Sigmoid colon (tissue), 7 donors: ENCODE results near the gene PRKD1. TPM values are rescaled to one million over a fixed set of nuclear protein-coding genes. Genes with fewer than 3 reads are reported as not detected.

Source experiments
- DNase-seq: peaks from one replicate; pipeline ENCODE4 v3.0.0-alpha.2; 2019
- H3K27ac ChIP-seq, 4 donors: fragments of 200-600 bp; sonication (generic); one replicate each; pipeline ENCODE4 v1.5.1; 2016 to 2019; ENCODE audit warnings: mild to moderate bottlenecking in 1 of 4
- H3K27me3 ChIP-seq, 3 donors: fragments of 200-600 bp; sonication (generic); one replicate each; pipeline ENCODE4 v1.5.1; 2019; ENCODE audit warnings: mild to moderate bottlenecking in 1 of 3
- H3K36me3 ChIP-seq, 4 donors: fragments of 200-600 bp; sonication (generic); one replicate each; pipeline ENCODE4 v1.5.1; 2016 to 2019
- H3K4me1 ChIP-seq, 4 donors: fragments of 200-600 bp; sonication (generic); one replicate each; pipeline ENCODE4 v1.5.1; 2017 to 2019
- H3K4me3 ChIP-seq, 4 donors: fragments of 200-600 bp; sonication (generic); one replicate each; pipeline ENCODE4 v1.5.1; 2017 to 2019; ENCODE audit warnings: mild to moderate bottlenecking in 2 of 4, moderate library complexity in 1 of 4
- H3K9me3 ChIP-seq, 4 donors: fragments of 200-600 bp in 3 of 4; sonication (generic) in 3 of 4; one replicate each; pipeline versions ENCODE4 v1.5.1 to v1.6.1; 2013 to 2019
- CTCF ChIP-seq, 4 experiments: fragments of 450-650 bp in 3 of 4; fragments of 200-600 bp in 1 of 4; IDR thresholded peaks; one replicate each; pipeline ENCODE4 v1.5.1; 2016 to 2019; ENCODE audit warnings: antibody characterized with exemption in 4 of 4, mild to moderate bottlenecking in 3 of 4, moderate library complexity in 2 of 4
- EP300 ChIP-seq, 4 donors: sonication (generic); formaldehyde crosslinking; IDR thresholded peaks; one replicate each; pipeline ENCODE4 v1.6.1; 2017; ENCODE audit warnings: antibody characterized with exemption in 4 of 4
- POLR2A ChIP-seq, 2 donors: fragments of 450-650 bp; IDR thresholded peaks; one replicate each; pipeline ENCODE4 v1.6.1; 2016; ENCODE audit warnings: antibody characterized with exemption in 2 of 2, mild to moderate bottlenecking in 2 of 2, moderate library complexity in 2 of 2
- POLR2AphosphoS5 ChIP-seq, 4 donors: sonication (generic); formaldehyde crosslinking; IDR thresholded peaks; one replicate each; pipeline ENCODE4 v1.6.1; 2017; ENCODE audit warnings: antibody characterized with exemption in 4 of 4
- WGBS, 2 donors: extraction: QIAGEN DNeasy Blood & Tissue Kit; methylation state at CpG; one replicate each; pipeline ENCODE4 v1.1.7; 2013; 5-methylcytosine and 5-hydroxymethylcytosine counted together
- intact Hi-C: fragments of 100-400 bp; cut with DNase I; formaldehyde crosslinking; loops from one replicate; pipeline ENCODE4 v1.15.1; 2023
- polyA plus RNA-seq, 3 donors: library from polyadenylated mRNA; stranded (reverse); fragments of 200-250 nt; gene quantifications; one replicate each; pipeline ENCODE4 v1.2.3, GENCODE V29; 2013
- total RNA-seq, 4 donors: library from RNA; depleted of rRNA; stranded (reverse); fragments of >200 nt; gene quantifications; one replicate each; pipeline ENCODE4 v1.1.0, GENCODE V29; 2016
- donor health status: healthy with polysubstance abuse.
- donor health status: Bipolar disorder and iron deficiency.
- donor health status: healthy.

The PRKD1 gene
- total and polyA plus RNA-seq, 7 donors, result 0.46 to 27.1 (median 14.5) TPM

- no peak overlapping the region for H3K27ac ChIP-seq
- H3K4me3 ChIP-seq, result no peak overlapping the region
- no peaks in the 10 kb centered on the region for H3K27me3 ChIP-seq
- 14 to 67% methylated on average over 4 of the region's 4 CpGs for WGBS, 2 donors
- H3K36me3 ChIP-seq, result no peaks in the 10 kb centered on the region
- intact Hi-C loops, result no loop called here
- H3K9me3 ChIP-seq, result no peaks in the 10 kb centered on the region
- H3K4me1 ChIP-seq, result no peaks in the 10 kb centered on the region
- TF ChIP-seq POLR2A (IDR thresholded peaks at IDR 0.05) (no peak), CTCF (IDR thresholded peaks at IDR 0.05) (no peak), EP300 (IDR thresholded peaks at IDR 0.05) (no peak), POLR2AphosphoS5 (IDR thresholded peaks at IDR 0.05) (no peak)
- DNase-seq, result no peak
Observed at GRCh38 chr14:29896354-29896821, 31.3 kb downstream of the PRKD1 start.

GRCh38 chr14:29895591-29896083, 32.0 kb downstream of the PRKD1 start:
- intact Hi-C loops, result no loop called here

GRCh38 chr14:29893989-29894388, 33.7 kb downstream of the PRKD1 start:
- no peaks in the 10 kb centered on the region for H3K4me1 ChIP-seq
- no peak for DNase-seq
- H3K9me3 ChIP-seq, result no peaks in the 10 kb centered on the region
- 95% methylated on average over 3 of the region's 3 CpGs for WGBS, 2 donors
- no peaks in the 10 kb centered on the region for H3K27me3 ChIP-seq
- H3K4me3 ChIP-seq, result no peak overlapping the region
- no peak overlapping the region for H3K27ac ChIP-seq
- intact Hi-C loops, result no loop called here
- TF ChIP-seq POLR2AphosphoS5 (IDR thresholded peaks at IDR 0.05), result no peak
- no peaks in the 10 kb centered on the region for H3K36me3 ChIP-seq

More at GRCh38 chr14:29895591-29896083, 32.0 kb downstream of the PRKD1 start:
- no peaks in the 10 kb centered on the region for H3K4me1 ChIP-seq
- no peaks in the 10 kb centered on the region for H3K9me3 ChIP-seq
- no peaks in the 10 kb centered on the region for H3K27me3 ChIP-seq
- no peaks in the 10 kb centered on the region for H3K36me3 ChIP-seq
- DNase-seq, result no peak
- 11 to 65% methylated on average over 7 of the region's 7 CpGs for WGBS, 2 donors
- no peak overlapping the region for H3K27ac ChIP-seq
- TF ChIP-seq POLR2AphosphoS5 (IDR thresholded peaks at IDR 0.05) (no peak), CTCF (IDR thresholded peaks at IDR 0.05) (no peak), POLR2A (IDR thresholded peaks at IDR 0.05) (no peak), EP300 (IDR thresholded peaks at IDR 0.05) (no peak)
- H3K4me3 ChIP-seq, result no peak overlapping the region

GRCh38 chr14:29892327-29892726, 35.3 kb downstream of the PRKD1 start:
- Histone ChIP-seq H3K36me3 (no peaks in the 10 kb centered on the region), H3K27ac (no peak overlapping the region), H3K27me3 (no peaks in the 10 kb centered on the region), H3K4me3 (no peak overlapping the region), H3K4me1 (no peaks in the 10 kb centered on the region), H3K9me3 (no peaks in the 10 kb centered on the region)
- intact Hi-C loops, result no loop called here
- no peak for DNase-seq
- TF ChIP-seq CTCF (IDR thresholded peaks at IDR 0.05) (no peak), POLR2A (IDR thresholded peaks at IDR 0.05) (no peak), POLR2AphosphoS5 (IDR thresholded peaks at IDR 0.05) (no peak), EP300 (IDR thresholded peaks at IDR 0.05) (no peak)

- intact Hi-C loops, result no loop called here
- H3K36me3 ChIP-seq, result no peaks in the 10 kb centered on the region
- TF ChIP-seq POLR2A (IDR thresholded peaks at IDR 0.05) (no peak), EP300 (IDR thresholded peaks at IDR 0.05) (no peak), POLR2AphosphoS5 (IDR thresholded peaks at IDR 0.05) (no peak), CTCF (IDR thresholded peaks at IDR 0.05) (no peak)
- WGBS, 2 donors, result 84 to 90% methylated on average over 5 of the region's 5 CpGs
- H3K4me1 ChIP-seq, result peaks cover 0 to 4% (median 0%) of the 10 kb centered on the region in 4 donors
- no peak overlapping the region for H3K27ac ChIP-seq
- H3K27me3 ChIP-seq, result no peaks in the 10 kb centered on the region
- DNase-seq, result no peak
- H3K9me3 ChIP-seq, result no peaks in the 10 kb centered on the region
- H3K4me3 ChIP-seq, result no peak overlapping the region
Observed at GRCh38 chr14:29885988-29886387, 41.7 kb downstream of the PRKD1 start.
